Muscle layer of colon (tissue), 2 donors: ENCODE data around the gene CYB5B.

Experiments used
- H3K27ac ChIP-seq: one replicate; pipeline ENCODE4 v1.7.0; 2013; ENCODE audit warnings: low read depth, mild to moderate bottlenecking, low read length, moderate library complexity
- H3K27me3 ChIP-seq, 2 donors: one replicate each; pipeline ENCODE4 v1.7.0; 2013; ENCODE audit warnings: low read length in 2 of 2, mild to moderate bottlenecking in 2 of 2; ENCODE audit not compliant: insufficient read depth in 2 of 2, control insufficient read depth in 1 of 2
- H3K36me3 ChIP-seq: one replicate; pipeline ENCODE4 v1.7.0; 2013; ENCODE audit warnings: mild to moderate bottlenecking, low read length; ENCODE audit not compliant: insufficient read depth
- H3K4me1 ChIP-seq: one replicate; pipeline ENCODE4 v1.7.0; 2013; ENCODE audit warnings: mild to moderate bottlenecking, low read length; ENCODE audit not compliant: insufficient read depth
- H3K4me3 ChIP-seq, 2 donors: one replicate each; pipeline ENCODE4 v1.7.0; 2013; ENCODE audit warnings: low read length in 2 of 2, low read depth in 1 of 2, mild to moderate bottlenecking in 1 of 2, moderate library complexity in 1 of 2
- H3K9ac ChIP-seq: one replicate; pipeline ENCODE4 v1.7.0; 2013; ENCODE audit warnings: low read length
- H3K9me3 ChIP-seq: one replicate; pipeline ENCODE4 v1.7.0; 2013; ENCODE audit warnings: mild to moderate bottlenecking, low read length
- donor health status: abdominal sarcoma.
- donor health status: Adenocarcinoma of cecum.

Gene CYB5B

GRCh38 chr16:69495821-69496220 lies 71.4 kb downstream of the CYB5B start:
- H3K27ac ChIP-seq = no peak overlapping the region

GRCh38 chr16:69496376-69496775 lies 72.0 kb downstream of the CYB5B start:
- H3K36me3 ChIP-seq = no peaks in the 10 kb centered on the region
- H3K27ac ChIP-seq = no peak overlapping the region
- H3K9me3 ChIP-seq = no peaks in the 10 kb centered on the region
- no peak overlapping the region for H3K4me3 ChIP-seq
- H3K27me3 ChIP-seq = no peaks in the 10 kb centered on the region
- H3K9ac ChIP-seq = no peak overlapping the region
- no peaks in the 10 kb centered on the region for H3K4me1 ChIP-seq

More at GRCh38 chr16:69495821-69496220, 71.4 kb downstream of the CYB5B start:
- Histone ChIP-seq H3K9me3 (no peaks in the 10 kb centered on the region), H3K36me3 (no peaks in the 10 kb centered on the region), H3K4me1 (no peaks in the 10 kb centered on the region), H3K27me3 (no peaks in the 10 kb centered on the region), H3K4me3 (no peak overlapping the region), H3K9ac (no peak overlapping the region)

GRCh38 chr16:69496896-69497295 lies 72.5 kb downstream of the CYB5B start:
- Histone ChIP-seq H3K4me1 (no peaks in the 10 kb centered on the region), H3K27me3 (no peaks in the 10 kb centered on the region), H3K36me3 (no peaks in the 10 kb centered on the region), H3K9ac (no peak overlapping the region), H3K27ac (no peak overlapping the region), H3K9me3 (no peaks in the 10 kb centered on the region), H3K4me3 (no peak overlapping the region)

- Histone ChIP-seq H3K4me1 (no peaks in the 10 kb centered on the region), H3K4me3 (no peak overlapping the region), H3K9ac (no peak overlapping the region), H3K27ac (no peak overlapping the region), H3K36me3 (no peaks in the 10 kb centered on the region), H3K27me3 (no peaks in the 10 kb centered on the region), H3K9me3 (no peaks in the 10 kb centered on the region)
Measured at GRCh38 chr16:69497876-69498596, 73.6 kb downstream of the CYB5B start.

GRCh38 chr16:69498926-69499325 lies 74.5 kb downstream of the CYB5B start:
- Histone ChIP-seq H3K27ac (no peak overlapping the region), H3K36me3 (no peaks in the 10 kb centered on the region), H3K9ac (no peak overlapping the region), H3K27me3 (no peaks in the 10 kb centered on the region), H3K4me1 (no peaks in the 10 kb centered on the region), H3K9me3 (no peaks in the 10 kb centered on the region), H3K4me3 (no peak overlapping the region)

- H3K4me1 ChIP-seq = no peaks in the 10 kb centered on the region
Measured at GRCh38 chr16:69499541-69500230, 75.3 kb downstream of the CYB5B start.

GRCh38 chr16:69500496-69500895 lies 76.1 kb downstream of the CYB5B start:
- Histone ChIP-seq H3K9me3 (no peaks in the 10 kb centered on the region), H3K9ac (no peak overlapping the region), H3K36me3 (no peaks in the 10 kb centered on the region), H3K27me3 (no peaks in the 10 kb centered on the region), H3K4me3 (no peak overlapping the region), H3K27ac (no peak overlapping the region), H3K4me1 (no peaks in the 10 kb centered on the region)

More at GRCh38 chr16:69499541-69500230, 75.3 kb downstream of the CYB5B start:
- no peaks in the 10 kb centered on the region for H3K9me3 ChIP-seq
- H3K4me3 ChIP-seq = no peak overlapping the region
- no peak overlapping the region for H3K27ac ChIP-seq
- no peaks in the 10 kb centered on the region for H3K36me3 ChIP-seq
- no peak overlapping the region for H3K9ac ChIP-seq
- H3K27me3 ChIP-seq = no peaks in the 10 kb centered on the region

GRCh38 chr16:69501956-69502745 lies 77.7 kb downstream of the CYB5B start:
- Histone ChIP-seq H3K27ac (no peak overlapping the region), H3K9ac (no peak overlapping the region), H3K27me3 (no peaks in the 10 kb centered on the region), H3K4me3 (no peak overlapping the region), H3K4me1 (no peaks in the 10 kb centered on the region), H3K36me3 (no peaks in the 10 kb centered on the region), H3K9me3 (no peaks in the 10 kb centered on the region)

GRCh38 chr16:69503244-69503643 lies 78.8 kb downstream of the CYB5B start:
- Histone ChIP-seq H3K27ac (no peak overlapping the region), H3K9me3 (no peaks in the 10 kb centered on the region), H3K27me3 (no peaks in the 10 kb centered on the region), H3K4me3 (no peak overlapping the region), H3K36me3 (no peaks in the 10 kb centered on the region), H3K4me1 (no peaks in the 10 kb centered on the region), H3K9ac (no peak overlapping the region)

- H3K4me1 ChIP-seq = no peaks in the 10 kb centered on the region
- H3K27ac ChIP-seq = no peak overlapping the region
- H3K27me3 ChIP-seq = no peaks in the 10 kb centered on the region
- no peaks in the 10 kb centered on the region for H3K9me3 ChIP-seq
- no peak overlapping the region for H3K4me3 ChIP-seq
- H3K9ac ChIP-seq = no peak overlapping the region
- H3K36me3 ChIP-seq = no peaks in the 10 kb centered on the region
Measured at GRCh38 chr16:69508033-69508755, 83.8 kb downstream of the CYB5B start.

GRCh38 chr16:69509125-69509524 lies 84.7 kb downstream of the CYB5B start:
- no peaks in the 10 kb centered on the region for H3K9me3 ChIP-seq
- H3K9ac ChIP-seq = no peak overlapping the region

More at GRCh38 chr16:69509125-69509524, 84.7 kb downstream of the CYB5B start:
- Histone ChIP-seq H3K4me3 (no peak overlapping the region), H3K27ac (no peak overlapping the region), H3K36me3 (no peaks in the 10 kb centered on the region), H3K4me1 (no peaks in the 10 kb centered on the region), H3K27me3 (no peaks in the 10 kb centered on the region)
